ENCODE results near the gene XK. TPM values are rescaled to one million over a fixed set of nuclear protein-coding genes. Genes with fewer than 3 reads are reported as not detected.
A peak's percentile ranks its signal among the peaks of the same experiment; 100 is the strongest.
"Not testable (repeated sequence)": the region's sequence is repeated elsewhere in the genome, so short reads cannot be mapped to it uniquely, and the experiment has no call there.

The XK gene
- total and polyA plus RNA-seq, 2 experiments from 2014 or later: 2.2 to 7.2 TPM

GRCh38 chrX:37767430-37767829 lies 81.8 kb downstream of the XK start:
- TF ChIP-seq CTCF (IDR thresholded peaks at IDR 0.05; ENCODE audit: low read depth, low read length): no peak
- H3K4me3 ChIP-seq: no peak overlapping the region
- H3K27ac ChIP-seq: no peak overlapping the region
- no peaks in the 10 kb centered on the region for H3K36me3 ChIP-seq
- no peaks in the 10 kb centered on the region for H3K9me3 ChIP-seq (ENCODE audit: low read depth)
- no peaks in the 10 kb centered on the region for H3K27me3 ChIP-seq
- H3K4me1 ChIP-seq (ENCODE audit: low read depth): no peaks in the 10 kb centered on the region
- no peak for DNase-seq (ENCODE audit: low read depth in 1 of 2, low spot score in 1 of 2)

- not testable (repeated sequence) for H3K27ac ChIP-seq; H3K36me3 ChIP-seq; H3K9me3 ChIP-seq (ENCODE audit: low read depth); H3K27me3 ChIP-seq; H3K4me1 ChIP-seq (ENCODE audit: low read depth); H3K4me3 ChIP-seq; DNase-seq (ENCODE audit: low read depth in 1 of 2, low spot score in 1 of 2)
Measured at GRCh38 chrX:37768866-37769265, 83.3 kb downstream of the XK start.

GRCh38 chrX:37776283-37776986 lies 90.8 kb downstream of the XK start:
- H3K27me3 ChIP-seq: no peaks in the 10 kb centered on the region
- no peak for DNase-seq (ENCODE audit: low read depth in 1 of 2, low spot score in 1 of 2)
- H3K36me3 ChIP-seq: no peaks in the 10 kb centered on the region
- H3K4me3 ChIP-seq: no peak overlapping the region
- no peak overlapping the region for H3K27ac ChIP-seq
- H3K9me3 ChIP-seq (ENCODE audit: low read depth): no peaks in the 10 kb centered on the region
- peaks cover 18% of the 10 kb centered on the region for H3K4me1 ChIP-seq (ENCODE audit: low read depth)
- no peak for TF ChIP-seq CTCF (IDR thresholded peaks at IDR 0.05; ENCODE audit: low read depth, low read length)

- Histone ChIP-seq H3K36me3 (no peaks in the 10 kb centered on the region), H3K4me1 (ENCODE audit: low read depth) (peaks cover 20% of the 10 kb centered on the region), H3K4me3 (no peak overlapping the region), H3K27ac (no peak overlapping the region), H3K9me3 (ENCODE audit: low read depth) (no peaks in the 10 kb centered on the region), H3K27me3 (no peaks in the 10 kb centered on the region)
- no peak for DNase-seq (ENCODE audit: low read depth in 1 of 2, low spot score in 1 of 2)
- no peak for TF ChIP-seq CTCF (IDR thresholded peaks at IDR 0.05; ENCODE audit: low read depth, low read length)
Measured at GRCh38 chrX:37776987-37777325, 91.4 kb downstream of the XK start.

- Histone ChIP-seq H3K4me1 (ENCODE audit: low read depth) (peaks cover 20% of the 10 kb centered on the region), H3K9me3 (ENCODE audit: low read depth) (no peaks in the 10 kb centered on the region), H3K36me3 (no peaks in the 10 kb centered on the region), H3K27ac (peak within 1 kb of the TSS; percentile 31), H3K4me3 (no peak within 1 kb of the TSS), H3K27me3 (no peaks in the 10 kb centered on the region)
- no peak for DNase-seq (ENCODE audit: low read depth in 1 of 2, low spot score in 1 of 2)
- TF ChIP-seq CTCF (IDR thresholded peaks at IDR 0.05; ENCODE audit: low read depth, low read length): no peak
Measured at GRCh38 chrX:37779857-37780256, 94.3 kb downstream of the XK start, which contains the start of gene CYBB. CYBB (plus strand) TSS chrX:37780059; CDS start chrX:37780078, 19 bp downstream.

- peaks cover 20% of the 10 kb centered on the region for H3K4me1 ChIP-seq (ENCODE audit: low read depth)
- H3K4me3 ChIP-seq: no peak overlapping the region
- H3K27ac ChIP-seq: peak overlapping the region; percentile 9
- H3K27me3 ChIP-seq: no peaks in the 10 kb centered on the region
- DNase-seq (ENCODE audit: low read depth in 1 of 2, low spot score in 1 of 2): no peak
- TF ChIP-seq CTCF (IDR thresholded peaks at IDR 0.05; ENCODE audit: low read depth, low read length): no peak
- no peaks in the 10 kb centered on the region for H3K9me3 ChIP-seq (ENCODE audit: low read depth)
- no peaks in the 10 kb centered on the region for H3K36me3 ChIP-seq
Measured at GRCh38 chrX:37781081-37781480, 95.5 kb downstream of the XK start.

Other genes with a start within 250 kb of the XK start
- gene LANCL3, start 114.1 kb upstream of the XK start, total RNA-seq: 0.28 and 0.33 TPM in 2 replicates
- gene LANCL3, start 114.1 kb upstream of the XK start, polyA plus RNA-seq: 0.56 TPM in 1 of 2 replicates, not detected in the other
- 0.42 and 0.60 TPM in 2 replicates for gene CYBB, start 94.3 kb downstream of the XK start, total RNA-seq
- 0.38 TPM in 1 of 2 replicates, not detected in the other for gene CYBB, start 94.3 kb downstream of the XK start, polyA plus RNA-seq
- 4.8 and 7.6 TPM in 2 replicates for gene DYNLT3, start 161.8 kb downstream of the XK start, total RNA-seq
- 12.3 and 19.4 TPM in 2 replicates for gene DYNLT3, start 161.8 kb downstream of the XK start, polyA plus RNA-seq